ENCODE measurements around the gene GPR85.

Gene GPR85

DNA sequence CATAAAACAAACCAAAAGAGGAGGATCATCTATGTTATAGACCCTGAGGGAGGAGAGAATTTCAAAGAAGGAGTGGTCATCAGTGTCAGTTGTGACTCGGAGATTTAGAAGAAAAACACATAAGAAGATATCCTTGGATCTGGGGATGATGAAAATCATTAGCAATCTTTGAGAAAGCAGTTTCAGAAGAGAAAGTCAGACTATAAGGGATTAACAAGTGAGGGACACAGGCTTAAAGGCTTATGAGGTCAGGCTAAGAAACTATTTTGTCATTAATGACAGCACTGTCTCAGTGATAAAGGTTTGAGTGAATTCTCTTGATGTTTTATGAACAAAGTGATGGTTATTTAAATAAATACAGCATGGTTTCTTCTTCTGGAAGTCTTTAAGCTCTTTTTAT, 6.1 kb upstream of the GPR85 start:
- no peak overlapping the region for H3K4me3 ChIP-seq (ENCODE audit: low read depth in 1 of 2, low read length in 1 of 2)
- no peaks in the 10 kb centered on the region for H3K9me3 ChIP-seq
- peaks cover 9% of the 10 kb centered on the region for H3K27me3 ChIP-seq
- TF ChIP-seq, protein P1, sequence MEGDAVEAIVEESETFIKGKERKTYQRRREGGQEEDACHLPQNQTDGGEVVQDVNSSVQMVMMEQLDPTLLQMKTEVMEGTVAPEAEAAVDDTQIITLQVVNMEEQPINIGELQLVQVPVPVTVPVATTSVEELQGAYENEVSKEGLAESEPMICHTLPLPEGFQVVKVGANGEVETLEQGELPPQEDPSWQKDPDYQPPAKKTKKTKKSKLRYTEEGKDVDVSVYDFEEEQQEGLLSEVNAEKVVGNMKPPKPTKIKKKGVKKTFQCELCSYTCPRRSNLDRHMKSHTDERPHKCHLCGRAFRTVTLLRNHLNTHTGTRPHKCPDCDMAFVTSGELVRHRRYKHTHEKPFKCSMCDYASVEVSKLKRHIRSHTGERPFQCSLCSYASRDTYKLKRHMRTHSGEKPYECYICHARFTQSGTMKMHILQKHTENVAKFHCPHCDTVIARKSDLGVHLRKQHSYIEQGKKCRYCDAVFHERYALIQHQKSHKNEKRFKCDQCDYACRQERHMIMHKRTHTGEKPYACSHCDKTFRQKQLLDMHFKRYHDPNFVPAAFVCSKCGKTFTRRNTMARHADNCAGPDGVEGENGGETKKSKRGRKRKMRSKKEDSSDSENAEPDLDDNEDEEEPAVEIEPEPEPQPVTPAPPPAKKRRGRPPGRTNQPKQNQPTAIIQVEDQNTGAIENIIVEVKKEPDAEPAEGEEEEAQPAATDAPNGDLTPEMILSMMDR (IDR thresholded peaks at IDR 0.05), result no peak
- H3K36me3 ChIP-seq, result no peaks in the 10 kb centered on the region
- no peaks in the 10 kb centered on the region for H3K4me1 ChIP-seq (ENCODE audit: control insufficient read depth in 1 of 2, insufficient read depth in 1 of 2, low read depth in 1 of 2, low read length in 1 of 2)
- no peak overlapping the region for H3K27ac ChIP-seq

DNA sequence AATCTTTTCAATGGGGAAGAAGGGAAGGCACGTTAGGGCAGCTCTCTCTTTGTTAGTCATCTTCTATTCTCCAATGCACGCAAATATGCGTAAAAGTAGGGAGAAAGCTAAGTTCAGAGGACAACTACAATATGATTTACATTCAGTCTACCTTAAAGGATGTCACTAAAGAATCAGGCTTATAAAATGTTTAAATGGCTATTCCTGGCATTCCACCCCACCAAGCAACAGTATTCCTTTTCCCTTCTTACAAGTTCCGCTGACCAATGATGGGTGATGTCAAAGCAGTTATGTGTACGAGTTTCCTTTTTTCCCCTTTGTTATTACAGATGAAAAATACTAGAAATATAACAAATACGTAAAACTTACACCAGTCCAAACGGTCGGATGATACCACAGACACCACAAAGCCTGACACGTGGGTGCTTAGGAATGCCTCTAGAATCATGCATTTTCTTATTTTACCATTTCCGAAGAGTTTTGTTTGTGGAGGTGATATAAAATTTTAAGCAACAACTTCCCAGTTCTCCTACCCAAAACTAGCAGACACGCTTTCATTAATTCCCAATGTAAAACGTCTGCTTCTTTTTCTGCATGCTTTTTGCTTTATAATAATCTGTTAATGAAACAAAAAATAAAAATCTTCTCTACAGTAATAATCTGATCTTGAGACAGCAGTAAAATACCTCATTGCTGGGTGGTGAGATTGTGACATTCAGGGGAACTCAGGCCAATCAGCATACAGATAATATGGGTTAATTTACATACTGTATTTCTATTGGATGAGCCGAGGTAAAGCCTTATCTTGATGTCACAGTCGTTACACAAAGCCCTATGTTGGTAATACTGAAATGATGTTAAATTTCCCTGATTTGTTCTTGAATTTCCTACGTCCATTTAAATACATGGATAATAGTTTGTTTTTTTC, 708 bp upstream of the GPR85 start:
- H3K4me1 ChIP-seq (ENCODE audit: control insufficient read depth in 1 of 2, insufficient read depth in 1 of 2, low read depth in 1 of 2, low read length in 1 of 2), result no peaks in the 10 kb centered on the region
- H3K9me3 ChIP-seq, result no peaks in the 10 kb centered on the region
- peaks cover 56% of the 10 kb centered on the region for H3K27me3 ChIP-seq
- no peak overlapping the region for H3K27ac ChIP-seq
- H3K4me3 ChIP-seq (ENCODE audit: low read depth in 1 of 2, low read length in 1 of 2), result no peak overlapping the region
- TF ChIP-seq, protein P1 (IDR thresholded peaks at IDR 0.05), result no peak
- H3K36me3 ChIP-seq, result no peaks in the 10 kb centered on the region

DNA sequence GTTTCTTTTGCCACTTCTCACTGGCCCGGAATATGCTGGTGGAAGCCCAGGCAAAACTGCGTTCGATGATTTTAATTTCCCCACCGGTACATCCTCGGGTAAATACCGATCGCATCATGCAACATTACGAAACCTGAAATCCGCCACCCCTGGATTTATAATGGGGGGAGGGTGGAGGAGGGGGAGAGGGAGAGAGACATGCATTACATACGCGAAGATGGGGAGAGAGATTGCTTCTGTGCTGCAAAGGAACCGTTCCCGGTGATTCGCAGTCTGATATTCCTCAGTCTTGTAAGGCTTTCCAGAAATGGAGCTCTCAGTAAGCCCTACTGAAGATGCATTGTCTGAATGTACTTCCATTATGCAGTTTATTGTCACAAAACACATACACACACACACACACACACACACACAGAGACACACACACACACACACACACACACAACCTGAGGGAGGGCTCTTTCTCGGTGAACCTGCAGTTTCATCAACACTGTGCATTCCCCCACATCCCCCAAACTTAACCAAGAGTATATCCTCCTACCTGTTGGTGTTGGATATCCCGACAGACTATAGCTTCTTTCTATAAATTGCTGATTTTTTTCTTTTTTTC, 741 bp downstream of the GPR85 start:
- no peak overlapping the region for H3K4me3 ChIP-seq (ENCODE audit: low read depth in 1 of 2, low read length in 1 of 2)
- H3K27me3 ChIP-seq, result peaks cover 56% of the 10 kb centered on the region
- H3K4me1 ChIP-seq (ENCODE audit: control insufficient read depth in 1 of 2, insufficient read depth in 1 of 2, low read depth in 1 of 2, low read length in 1 of 2), result no peaks in the 10 kb centered on the region
- no peaks in the 10 kb centered on the region for H3K9me3 ChIP-seq
- H3K27ac ChIP-seq, result no peak overlapping the region
- no peaks in the 10 kb centered on the region for H3K36me3 ChIP-seq
- TF ChIP-seq, protein P1 (IDR thresholded peaks at IDR 0.05), result no peak

DNA sequence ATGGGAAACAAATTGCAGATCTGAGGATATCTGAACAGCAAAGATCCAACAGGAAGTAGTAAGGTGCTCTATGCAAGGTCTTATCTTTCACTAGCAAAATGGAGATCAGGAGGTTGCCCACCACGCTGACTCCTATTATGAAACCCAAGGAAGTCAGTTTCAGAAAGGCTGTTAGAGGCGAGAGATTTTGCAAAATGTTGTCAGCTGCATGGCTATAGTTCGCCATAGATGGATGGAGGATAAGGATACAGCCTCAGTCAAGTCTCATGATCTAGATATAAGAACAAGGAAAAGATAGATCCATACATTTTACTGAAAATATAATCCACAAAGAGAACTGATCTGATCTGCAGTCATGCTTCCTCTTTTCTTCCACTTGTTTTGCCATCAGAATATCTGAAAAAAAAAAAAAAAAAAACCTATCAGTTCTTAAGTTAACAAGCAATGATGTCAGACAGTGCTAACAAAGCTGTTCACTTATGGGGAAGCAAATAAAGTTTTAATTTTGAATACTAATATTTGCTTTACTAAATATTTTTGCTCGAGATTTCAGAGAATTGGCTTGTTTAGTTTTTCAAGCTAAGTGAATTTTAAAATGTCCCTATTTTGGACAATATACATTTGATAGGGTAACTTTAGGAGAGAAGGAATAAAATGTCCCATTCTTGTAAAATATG, 2.0 kb downstream of the GPR85 start:
- TF ChIP-seq, protein P1 (IDR thresholded peaks at IDR 0.05), result no peak
- Histone ChIP-seq H3K9me3 (no peaks in the 10 kb centered on the region), H3K4me1 (ENCODE audit: control insufficient read depth in 1 of 2, insufficient read depth in 1 of 2, low read depth in 1 of 2, low read length in 1 of 2) (no peaks in the 10 kb centered on the region), H3K4me3 (ENCODE audit: low read depth in 1 of 2, low read length in 1 of 2) (no peak overlapping the region), H3K36me3 (no peaks in the 10 kb centered on the region), H3K27ac (no peak overlapping the region), H3K27me3 (peaks cover 56% of the 10 kb centered on the region)

DNA sequence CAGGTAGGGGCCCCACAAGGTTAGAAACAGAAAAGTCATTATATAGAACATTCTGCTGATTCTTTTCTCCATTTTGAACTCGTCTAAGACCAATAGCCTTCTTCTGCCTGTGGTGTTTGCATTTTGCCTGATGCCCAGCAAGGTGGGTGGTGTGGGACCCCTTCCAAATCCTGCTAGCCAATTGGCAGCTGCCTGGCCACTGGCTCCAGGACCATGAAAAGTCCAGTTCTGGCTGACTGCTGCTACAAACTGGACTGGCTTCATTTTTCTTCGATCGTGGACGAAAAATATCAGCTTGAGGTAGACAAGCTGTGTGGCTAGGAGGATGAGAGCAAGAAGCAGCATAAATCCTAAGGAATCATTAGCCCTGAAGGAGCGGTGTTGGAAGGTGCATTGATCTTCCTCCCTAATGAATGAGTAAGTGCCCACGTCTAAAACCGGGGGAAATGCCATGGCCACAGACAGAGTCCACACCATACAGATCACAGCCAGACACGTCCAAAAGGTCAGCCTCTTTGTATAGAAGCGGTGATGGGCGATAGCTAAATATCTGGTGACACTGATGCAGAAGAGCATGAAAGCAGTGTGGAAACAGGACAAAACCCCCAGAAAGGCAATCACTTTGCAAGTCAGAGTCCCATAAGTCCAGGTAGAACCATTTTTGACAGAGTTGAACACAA, 2.7 kb downstream of the GPR85 start:
- TF ChIP-seq, protein P1 (IDR thresholded peaks at IDR 0.05), result no peak
- H3K4me1 ChIP-seq (ENCODE audit: control insufficient read depth in 1 of 2, insufficient read depth in 1 of 2, low read depth in 1 of 2, low read length in 1 of 2), result no peaks in the 10 kb centered on the region
- no peaks in the 10 kb centered on the region for H3K36me3 ChIP-seq
- H3K4me3 ChIP-seq (ENCODE audit: low read depth in 1 of 2, low read length in 1 of 2), result no peak overlapping the region
- no peak overlapping the region for H3K27ac ChIP-seq
- H3K27me3 ChIP-seq, result peaks cover 56% of the 10 kb centered on the region
- no peaks in the 10 kb centered on the region for H3K9me3 ChIP-seq
